ENCODE data around the gene UBAP2. TPM values are rescaled to one million over a fixed set of nuclear protein-coding genes. Genes with fewer than 3 reads are reported as not detected.

UBAP2 gene
- total RNA-seq, 2 experiments from 2014 or later: 24.7 to 26.5 TPM

GRCh38 chr9:34034698-34035065 is 14.0 kb downstream of the UBAP2 start:
- H3K4me1 Mint-ChIP-seq (ENCODE audit: low read depth): peaks cover 25% of the 10 kb centered on the region
- no peaks in the 10 kb centered on the region for H3K4me1 ChIP-seq (ENCODE audit: insufficient read depth, low read length)
- intact Hi-C loops (cut with DNase I, micrococcal nuclease): loop anchor here in 1 of 2 experiments (5.0 kb wide), 1 partner anchor 32 kb away; no protein-coding TSS in a partner anchor
- no peak overlapping the region for H3K4me3 ChIP-seq (ENCODE audit: low read length)
- no peaks in the 10 kb centered on the region for H3K9me3 ChIP-seq (ENCODE audit: control insufficient read depth in 1 of 2, insufficient read depth in 1 of 2, low read length in 2 of 2)
- no peak overlapping the region for H3K27ac Mint-ChIP-seq
- H3K27me3 ChIP-seq (ENCODE audit: control insufficient read depth in 1 of 2, insufficient read depth in 2 of 2, low read length in 2 of 2): no peaks in the 10 kb centered on the region
- no peak for TF ChIP-seq CTCF (IDR thresholded peaks at IDR 0.05)
- no peak for DNase-seq
- H3K36me3 ChIP-seq (ENCODE audit: insufficient read depth, low read length): peaks cover 6% of the 10 kb centered on the region
- H3K9me3 Mint-ChIP-seq: no peaks in the 10 kb centered on the region
- no peak overlapping the region for H3K4me3 Mint-ChIP-seq
- ChIA-PET POLR2A (no interaction called here), CTCF (no interaction called here)
- no peaks in the 10 kb centered on the region for H3K27me3 Mint-ChIP-seq
- peaks cover 26% of the 10 kb centered on the region for H3K36me3 Mint-ChIP-seq (ENCODE audit: low read depth)
- H3K27ac ChIP-seq (ENCODE audit: low read depth in 1 of 2, low read length in 2 of 2): no peak overlapping the region
- no peak for ATAC-seq (ENCODE audit: poor library complexity)

- POLR2A ChIA-PET: interaction anchor here (0.6 kb wide), 1 partner anchor 15 kb away, joined by 3 read pairs; no protein-coding TSS in a partner anchor
- Mint-ChIP-seq H3K4me3 (no peak overlapping the region), H3K36me3 (ENCODE audit: low read depth) (peaks cover 33% of the 10 kb centered on the region), H3K4me1 (ENCODE audit: low read depth) (peaks cover 25% of the 10 kb centered on the region), H3K9me3 (no peaks in the 10 kb centered on the region), H3K27ac (no peak overlapping the region), H3K27me3 (no peaks in the 10 kb centered on the region)
- H3K27ac ChIP-seq (ENCODE audit: low read depth in 1 of 2, low read length in 2 of 2): no peak overlapping the region
- DNase-seq: no peak
- ATAC-seq (ENCODE audit: poor library complexity): no peak
- H3K4me1 ChIP-seq (ENCODE audit: insufficient read depth, low read length): no peaks in the 10 kb centered on the region
- peaks cover 14% of the 10 kb centered on the region for H3K36me3 ChIP-seq (ENCODE audit: insufficient read depth, low read length)
- no peak for TF ChIP-seq CTCF (IDR thresholded peaks at IDR 0.05)
- H3K4me3 ChIP-seq (ENCODE audit: low read length): no peak overlapping the region
- no peaks in the 10 kb centered on the region for H3K9me3 ChIP-seq (ENCODE audit: control insufficient read depth in 1 of 2, insufficient read depth in 1 of 2, low read length in 2 of 2)
- CTCF ChIA-PET: no interaction called here
- intact Hi-C loops (cut with DNase I, micrococcal nuclease): no loop called here
- H3K27me3 ChIP-seq (ENCODE audit: control insufficient read depth in 1 of 2, insufficient read depth in 2 of 2, low read length in 2 of 2): no peaks in the 10 kb centered on the region
These were observed 16.1 kb downstream of the UBAP2 start for GRCh38 chr9:34032631-34033030.

- ChIA-PET CTCF (interaction anchor here (0.7 kb wide), 1 partner anchor 37 kb away, joined by 3 read pairs; no protein-coding TSS in a partner anchor), POLR2A (no interaction called here)
- no peak overlapping the region for H3K4me3 Mint-ChIP-seq
- intact Hi-C loops (cut with DNase I, micrococcal nuclease): no loop called here
- H3K36me3 Mint-ChIP-seq (ENCODE audit: low read depth): peaks cover 20% of the 10 kb centered on the region
- no peaks in the 10 kb centered on the region for H3K27me3 Mint-ChIP-seq
- no peaks in the 10 kb centered on the region for H3K4me1 ChIP-seq (ENCODE audit: insufficient read depth, low read length)
- no peak overlapping the region for H3K27ac Mint-ChIP-seq
- peaks cover 17% of the 10 kb centered on the region for H3K36me3 ChIP-seq (ENCODE audit: insufficient read depth, low read length)
- H3K4me3 ChIP-seq (ENCODE audit: low read length): no peak overlapping the region
- no peaks in the 10 kb centered on the region for H3K9me3 ChIP-seq (ENCODE audit: control insufficient read depth in 1 of 2, insufficient read depth in 1 of 2, low read length in 2 of 2)
- peaks cover 22% of the 10 kb centered on the region for H3K4me1 Mint-ChIP-seq (ENCODE audit: low read depth)
- TF ChIP-seq CTCF (IDR thresholded peaks at IDR 0.05): no peak
- no peaks in the 10 kb centered on the region for H3K9me3 Mint-ChIP-seq
- ATAC-seq (ENCODE audit: poor library complexity) (no peak), DNase-seq (no peak)
- no peak overlapping the region for H3K27ac ChIP-seq (ENCODE audit: low read depth in 1 of 2, low read length in 2 of 2)
- H3K27me3 ChIP-seq (ENCODE audit: control insufficient read depth in 1 of 2, insufficient read depth in 2 of 2, low read length in 2 of 2): no peaks in the 10 kb centered on the region
These were observed 20.7 kb downstream of the UBAP2 start for GRCh38 chr9:34027845-34028574.
